ENCODE measurements around the gene THAP5.
"Not testable (repeated sequence)": the region's sequence is repeated elsewhere in the genome, so short reads cannot be mapped to it uniquely, and the experiment has no call there.

Gene THAP5

DNA sequence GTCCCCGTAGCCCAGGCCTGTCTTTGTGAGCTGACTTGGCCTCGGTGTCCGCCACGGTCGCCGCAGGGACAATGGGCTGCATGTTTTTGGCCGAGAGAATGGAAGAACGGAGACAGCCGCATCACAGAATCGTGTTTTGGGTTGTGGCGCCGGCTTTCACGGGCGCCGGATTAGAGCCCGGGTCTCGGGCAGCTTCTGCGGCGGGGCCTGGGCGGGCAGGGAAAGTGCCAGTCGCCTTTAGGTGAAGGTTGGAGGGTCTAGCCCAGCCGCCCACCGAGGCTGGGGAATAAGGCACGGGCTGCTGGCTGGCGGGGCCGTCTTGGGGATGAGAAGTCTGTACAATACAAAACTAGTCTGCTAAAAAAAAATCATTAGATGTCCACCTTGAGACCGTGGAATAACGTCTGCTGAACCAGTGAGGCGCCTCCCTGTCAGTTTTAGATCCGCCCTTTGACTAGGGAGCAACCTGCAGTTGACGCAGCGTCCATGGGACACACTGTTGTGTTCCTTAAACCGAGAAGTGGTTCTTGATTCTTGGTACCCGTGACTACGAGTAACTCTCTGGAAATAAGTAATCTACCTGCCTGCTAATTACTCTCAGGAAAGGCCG lies 745 bp upstream of the THAP5 start:
- TF ChIP-seq, protein P1, sequence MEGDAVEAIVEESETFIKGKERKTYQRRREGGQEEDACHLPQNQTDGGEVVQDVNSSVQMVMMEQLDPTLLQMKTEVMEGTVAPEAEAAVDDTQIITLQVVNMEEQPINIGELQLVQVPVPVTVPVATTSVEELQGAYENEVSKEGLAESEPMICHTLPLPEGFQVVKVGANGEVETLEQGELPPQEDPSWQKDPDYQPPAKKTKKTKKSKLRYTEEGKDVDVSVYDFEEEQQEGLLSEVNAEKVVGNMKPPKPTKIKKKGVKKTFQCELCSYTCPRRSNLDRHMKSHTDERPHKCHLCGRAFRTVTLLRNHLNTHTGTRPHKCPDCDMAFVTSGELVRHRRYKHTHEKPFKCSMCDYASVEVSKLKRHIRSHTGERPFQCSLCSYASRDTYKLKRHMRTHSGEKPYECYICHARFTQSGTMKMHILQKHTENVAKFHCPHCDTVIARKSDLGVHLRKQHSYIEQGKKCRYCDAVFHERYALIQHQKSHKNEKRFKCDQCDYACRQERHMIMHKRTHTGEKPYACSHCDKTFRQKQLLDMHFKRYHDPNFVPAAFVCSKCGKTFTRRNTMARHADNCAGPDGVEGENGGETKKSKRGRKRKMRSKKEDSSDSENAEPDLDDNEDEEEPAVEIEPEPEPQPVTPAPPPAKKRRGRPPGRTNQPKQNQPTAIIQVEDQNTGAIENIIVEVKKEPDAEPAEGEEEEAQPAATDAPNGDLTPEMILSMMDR (IDR thresholded peaks at IDR 0.05; ENCODE audit: extremely low read depth, missing control alignments), result no peak
- peak; percentile 36 for DNase-seq (ENCODE audit: low spot score)

DNA sequence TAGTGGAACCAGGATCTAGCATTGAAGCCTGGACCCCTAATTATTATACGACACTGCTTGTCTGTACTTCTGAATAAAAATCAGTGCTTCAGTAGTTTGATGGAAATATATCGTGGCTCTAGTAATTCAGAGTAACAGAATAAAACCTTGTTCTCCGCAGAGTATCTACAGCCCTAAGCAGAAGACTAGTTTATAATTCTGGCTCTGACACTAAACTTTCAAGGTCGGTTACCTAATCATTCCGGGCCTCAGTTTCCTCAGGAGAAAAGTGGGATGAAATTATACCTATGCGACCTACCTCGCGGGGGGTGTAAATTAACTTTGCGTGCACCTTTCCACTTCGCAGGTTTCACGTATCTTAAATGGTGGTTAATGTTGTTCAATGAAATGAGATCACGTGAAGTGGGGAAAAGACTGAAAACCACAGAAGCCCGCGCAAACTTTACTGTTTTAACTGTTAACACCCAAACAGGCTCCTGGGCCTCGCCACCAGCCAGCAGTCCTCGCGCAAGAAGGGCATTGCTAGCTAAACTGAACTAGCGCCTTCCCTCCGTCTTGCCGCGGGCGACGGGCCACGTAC lies 615 bp downstream of the THAP5 start:
- no peak for DNase-seq (ENCODE audit: low spot score)
- TF ChIP-seq, protein P1 (IDR thresholded peaks at IDR 0.05; ENCODE audit: extremely low read depth, missing control alignments), result no peak

DNA sequence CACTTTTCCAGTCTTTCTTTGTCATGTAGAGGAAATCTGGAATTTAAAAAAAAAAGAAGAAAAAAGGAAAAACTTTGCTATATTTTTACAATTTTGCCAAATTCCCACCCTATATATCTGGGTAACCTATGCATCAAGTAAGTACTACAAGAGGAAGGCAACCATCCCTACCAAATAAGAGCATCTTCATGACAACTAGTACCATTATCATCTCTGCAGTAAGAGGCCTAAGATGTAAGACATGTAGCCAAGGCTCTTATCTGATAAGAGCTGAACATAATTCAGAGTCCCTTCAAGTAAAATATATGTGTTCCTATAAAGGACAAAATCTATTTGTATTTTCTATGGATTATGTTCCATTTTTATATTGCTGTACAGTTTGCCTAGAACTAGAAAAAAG lies 3.5 kb downstream of the THAP5 start:
- DNase-seq (ENCODE audit: low spot score), result no peak
- TF ChIP-seq, protein P1 (IDR thresholded peaks at IDR 0.05; ENCODE audit: extremely low read depth, missing control alignments), result no peak

DNA sequence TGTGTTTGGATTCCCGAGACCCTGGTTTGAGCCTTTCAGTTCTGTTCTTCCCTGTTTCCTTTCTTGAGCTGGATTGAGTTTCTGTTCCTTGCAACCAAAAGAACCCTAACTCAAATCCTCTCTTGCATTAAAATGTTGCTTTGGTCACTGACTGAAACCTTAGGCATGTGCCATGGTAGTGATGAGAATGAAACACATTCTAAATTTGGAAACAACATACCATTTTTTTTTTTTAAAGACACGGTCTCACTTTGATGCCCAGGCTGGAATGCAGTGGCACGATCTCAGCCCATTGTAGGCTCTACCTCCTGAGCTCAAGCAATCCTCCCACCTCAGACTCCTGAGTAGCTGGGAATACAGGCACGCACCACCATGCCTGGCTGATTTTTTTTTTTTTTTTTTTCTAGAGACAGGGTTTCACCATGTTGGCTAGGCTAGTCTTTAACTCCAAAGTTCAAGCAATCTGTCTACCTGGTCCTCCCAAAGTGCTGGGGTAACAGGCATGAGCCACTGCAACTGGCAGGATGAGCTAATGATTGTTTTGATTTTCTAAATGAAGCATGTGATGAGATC lies 8.4 kb downstream of the THAP5 start:
- TF ChIP-seq, protein P1 (IDR thresholded peaks at IDR 0.05; ENCODE audit: extremely low read depth, missing control alignments), result no peak
- DNase-seq (ENCODE audit: low spot score), result no peak

- no peak for DNase-seq (ENCODE audit: low spot score)
These were observed 10.3 kb downstream of the THAP5 start for GRCh38 chr7:108559253-108559652.

DNA sequence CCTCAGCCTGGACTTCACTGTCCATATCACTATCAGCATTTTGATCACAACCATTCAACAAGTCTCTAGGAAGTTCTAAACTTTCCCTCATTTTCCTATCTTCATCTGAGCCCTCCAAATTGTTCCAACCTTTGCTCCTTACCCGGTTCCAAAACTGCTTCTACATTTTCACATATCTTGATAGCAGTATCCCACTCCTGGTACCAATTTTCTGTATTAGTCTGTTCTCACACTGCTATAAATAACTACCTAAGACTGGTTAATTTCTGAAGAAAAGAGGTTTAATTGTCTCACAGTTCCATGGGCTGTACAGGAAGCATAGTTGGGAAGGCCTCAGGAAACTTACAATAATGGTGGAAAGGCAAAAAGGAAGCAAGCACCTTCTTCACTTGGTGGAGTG lies 11.9 kb downstream of the THAP5 start:
- TF ChIP-seq, protein P1 (IDR thresholded peaks at IDR 0.05; ENCODE audit: extremely low read depth, missing control alignments), result no peak
- no peak for DNase-seq (ENCODE audit: low spot score)

More at GRCh38 chr7:108559253-108559652, 10.3 kb downstream of the THAP5 start:
- TF ChIP-seq, protein P1 (IDR thresholded peaks at IDR 0.05; ENCODE audit: extremely low read depth, missing control alignments), result no peak

DNA sequence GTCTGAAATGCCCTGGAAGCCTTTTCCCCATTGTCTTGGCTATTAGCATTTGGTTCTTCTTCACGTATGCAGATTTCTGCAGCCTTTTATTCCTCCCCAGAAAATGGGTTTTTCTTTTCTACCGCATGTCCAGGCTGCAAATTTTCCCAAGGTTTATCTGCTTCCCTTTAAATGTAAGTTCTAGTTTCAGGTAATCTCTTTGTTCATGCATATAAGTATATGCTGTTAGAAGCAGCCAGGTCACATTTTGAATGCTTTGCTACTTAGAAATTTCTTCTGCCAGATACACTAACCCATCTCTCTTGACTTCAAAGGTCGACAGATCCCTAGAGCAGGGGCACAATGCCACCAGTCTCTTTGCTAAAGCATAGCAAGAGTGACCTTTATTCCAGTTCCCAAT lies 12.3 kb downstream of the THAP5 start:
- TF ChIP-seq, protein P1 (IDR thresholded peaks at IDR 0.05; ENCODE audit: extremely low read depth, missing control alignments), result no peak
- no peak for DNase-seq (ENCODE audit: low spot score)

DNA sequence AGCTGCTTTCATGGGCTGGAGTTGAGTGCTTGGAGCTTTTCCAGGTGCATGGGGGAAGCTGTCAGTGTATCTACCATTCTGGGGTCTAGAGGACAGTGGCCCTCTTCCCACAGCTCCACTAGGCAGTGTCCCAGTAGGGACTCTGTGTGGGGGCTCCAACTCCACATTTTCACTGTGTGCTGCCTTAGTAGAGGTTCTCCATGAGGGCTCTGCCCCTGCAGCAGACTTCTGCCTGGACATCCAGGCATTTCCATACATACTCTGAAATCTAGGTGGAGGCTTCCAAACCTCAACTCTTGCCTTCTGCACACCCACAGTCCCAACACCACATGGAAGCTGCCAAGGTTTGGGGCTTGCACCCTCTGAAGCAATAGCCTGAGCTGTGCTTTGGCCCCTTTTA lies 12.8 kb downstream of the THAP5 start:
- DNase-seq (ENCODE audit: low spot score), result not testable (repeated sequence)

DNA sequence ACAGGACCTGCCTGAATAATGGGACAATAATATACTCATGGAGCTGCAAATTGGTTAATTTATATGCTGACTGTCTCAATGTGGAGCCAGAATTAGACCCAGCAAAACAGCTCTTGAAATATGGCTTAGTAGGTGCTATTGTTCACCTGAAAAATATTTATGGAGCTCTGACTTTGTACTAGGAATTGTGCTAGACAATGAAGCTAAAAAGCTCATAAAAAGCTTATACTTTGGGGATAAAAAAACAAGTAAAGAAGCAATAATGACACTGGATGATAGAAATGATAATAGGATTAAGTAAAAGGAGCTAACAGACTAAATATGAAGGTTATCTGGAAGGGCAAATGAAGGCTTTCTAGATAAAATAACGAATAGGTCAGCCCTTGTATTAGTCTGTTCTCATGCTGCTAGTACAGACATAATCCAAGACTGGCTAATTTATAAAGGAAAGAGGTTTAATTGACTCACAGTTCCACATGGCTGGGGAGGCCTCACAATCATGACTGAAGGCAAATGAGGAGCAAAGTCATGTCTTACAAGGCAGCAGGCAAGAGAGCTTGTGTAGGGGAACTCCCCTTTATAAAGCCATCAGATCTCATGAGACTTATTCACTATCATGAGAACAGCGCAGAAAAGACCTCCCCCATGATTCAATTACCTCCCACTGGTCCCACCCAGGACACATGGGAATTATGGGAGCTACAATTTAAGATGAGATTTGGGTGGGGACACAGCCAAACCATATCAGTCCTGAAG lies 21.2 kb downstream of the THAP5 start:
- DNase-seq (ENCODE audit: low spot score), result not testable (repeated sequence)

Measured in GM20000 (cell line).